ACC112 (cell line): ENCODE results near the gene EFS.

Experiments used
- H2AFZ ChIP-seq: fragments of 200-600 bp; sonication (generic); one replicate; pipeline ENCODE4 v1.6.0; 2017; ENCODE audit warnings: antibody characterized with exemption, low read length; ENCODE audit not compliant: unreplicated experiment
- H3K27ac ChIP-seq: fragments of 200-600 bp; sonication (generic); 2 replicates; pipeline ENCODE4 v1.5.1; 2014; ENCODE audit warnings: low read depth, mild to moderate bottlenecking, antibody characterized with exemption, low read length, moderate library complexity
- H3K27me3 ChIP-seq: fragments of 200-600 bp; sonication (generic); 2 replicates; pipeline ENCODE4 v1.6.1; 2014; ENCODE audit warnings: mild to moderate bottlenecking, antibody characterized with exemption, low read length, moderate library complexity, mixed read lengths; ENCODE audit not compliant: insufficient read depth
- H3K36me3 ChIP-seq: fragments of 200-600 bp; sonication (generic); 2 replicates; pipeline ENCODE4 v1.6.1; 2016; ENCODE audit warnings: mild to moderate bottlenecking, antibody characterized with exemption, low read length, moderate library complexity, mixed read lengths; ENCODE audit not compliant: insufficient read depth
- H3K4me1 ChIP-seq: fragments of 200-600 bp; sonication (generic); one replicate; pipeline ENCODE4 v1.6.1; 2016; ENCODE audit warnings: low read length, mixed read lengths; ENCODE audit not compliant: insufficient read depth, unreplicated experiment, control insufficient read depth
- H3K4me3 ChIP-seq: fragments of 200-600 bp; sonication (generic); 2 replicates; pipeline ENCODE4 v1.5.1; 2014; ENCODE audit warnings: mild to moderate bottlenecking, low read depth, low read length
- H3K79me2 ChIP-seq: fragments of 200-600 bp; sonication (generic); one replicate; pipeline ENCODE4 v1.6.0; 2016; ENCODE audit warnings: low read length; ENCODE audit not compliant: control insufficient read depth, unreplicated experiment, insufficient read depth

Gene EFS

DNA sequence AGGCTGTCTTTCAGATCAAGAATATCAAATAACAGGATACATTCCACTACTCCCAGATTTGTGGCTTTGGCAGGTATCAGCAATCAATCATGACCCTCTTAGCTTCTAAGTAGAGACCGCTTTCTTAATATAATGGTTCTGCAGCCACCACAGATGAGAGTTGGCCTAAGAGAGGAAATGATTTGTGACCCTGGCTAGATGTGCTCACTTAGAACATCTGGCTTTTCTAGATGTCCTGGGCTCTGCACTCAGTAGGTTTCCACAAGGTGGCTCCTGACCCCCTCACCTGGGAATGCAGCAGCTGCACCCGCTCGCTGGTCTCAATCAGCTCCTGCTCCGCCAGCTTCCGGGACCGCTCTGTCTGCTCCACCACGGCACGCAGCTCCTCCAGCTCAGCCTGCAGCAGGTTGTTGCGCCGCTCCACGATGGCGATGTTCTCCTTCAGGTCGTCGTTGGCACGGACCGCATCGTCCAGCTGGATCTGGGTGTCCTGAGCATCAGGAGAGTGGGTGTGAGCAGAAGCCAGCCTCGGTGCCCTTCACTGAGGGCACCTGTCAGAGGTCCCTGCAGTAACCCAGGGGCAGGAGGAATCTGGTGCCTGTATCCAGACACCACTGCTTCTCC, 20.8 kb upstream of the EFS start:
- Histone ChIP-seq H3K79me2 (no peaks in the 10 kb centered on the region), H3K36me3 (no peaks in the 10 kb centered on the region), H3K27me3 (peaks cover 84% of the 10 kb centered on the region), H3K27ac (no peak overlapping the region), H3K4me3 (no peak overlapping the region), H3K4me1 (no peaks in the 10 kb centered on the region), H2AFZ (no peak overlapping the region)

DNA sequence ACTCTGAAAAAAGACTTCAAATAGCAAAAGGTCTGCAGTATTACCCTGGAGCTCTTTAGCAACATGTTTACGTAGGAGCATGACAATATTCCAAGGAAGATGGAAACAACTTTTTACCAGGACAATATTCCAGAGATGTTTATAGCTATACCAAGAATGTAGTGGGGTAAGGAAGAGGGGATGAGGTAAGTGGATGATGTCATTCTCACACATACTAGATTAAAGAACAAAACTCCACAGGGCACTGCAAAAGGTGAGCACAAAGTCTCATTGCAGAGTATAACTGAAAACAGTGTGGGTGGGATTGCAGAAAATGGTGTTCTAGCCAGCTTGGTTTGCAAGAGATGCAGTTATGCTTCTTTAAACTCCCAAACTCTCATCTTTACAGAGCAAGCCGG, 20.3 kb upstream of the EFS start:
- peaks cover 84% of the 10 kb centered on the region for H3K27me3 ChIP-seq
- H3K27ac ChIP-seq: no peak overlapping the region
- no peak overlapping the region for H2AFZ ChIP-seq
- no peaks in the 10 kb centered on the region for H3K4me1 ChIP-seq
- no peaks in the 10 kb centered on the region for H3K36me3 ChIP-seq
- H3K79me2 ChIP-seq: no peaks in the 10 kb centered on the region
- H3K4me3 ChIP-seq: no peak overlapping the region

DNA sequence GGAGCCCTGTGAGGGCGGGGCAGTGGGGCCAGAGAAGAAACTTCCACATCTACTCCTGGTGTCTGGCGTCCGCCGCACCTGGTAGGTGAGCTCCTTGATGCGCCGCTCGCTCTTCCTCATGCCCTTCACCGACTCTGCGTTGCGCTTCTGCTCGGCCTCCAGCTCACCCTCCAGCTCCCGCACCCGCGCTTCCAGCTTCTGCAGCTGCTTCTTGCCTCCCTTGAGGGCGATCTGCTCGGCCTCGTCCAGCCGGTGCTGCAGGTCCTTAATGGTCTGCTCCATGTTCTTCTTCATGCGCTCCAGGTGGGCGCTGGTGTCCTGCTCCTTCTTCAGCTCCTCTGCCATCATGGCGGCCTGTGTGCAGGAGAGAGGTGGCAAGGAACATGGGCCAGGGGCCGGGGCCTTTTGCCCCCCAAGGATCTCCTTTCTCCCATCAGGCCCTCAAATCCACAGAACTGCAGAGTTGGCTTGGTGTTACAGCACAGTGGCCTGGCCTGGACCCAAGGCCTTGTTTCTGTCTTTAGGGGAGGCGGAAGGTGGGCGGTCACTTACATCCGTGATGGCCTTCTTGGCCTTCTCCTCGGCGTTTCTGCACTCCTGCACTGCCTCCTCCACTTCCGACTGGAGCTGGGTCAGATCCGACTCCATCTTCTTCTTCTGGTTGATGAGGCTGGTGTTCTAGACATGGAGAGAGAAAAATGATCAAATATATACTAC, 19.6 kb upstream of the EFS start:
- Histone ChIP-seq H3K4me1 (no peaks in the 10 kb centered on the region), H3K27me3 (peaks cover 84% of the 10 kb centered on the region), H3K36me3 (no peaks in the 10 kb centered on the region)

DNA sequence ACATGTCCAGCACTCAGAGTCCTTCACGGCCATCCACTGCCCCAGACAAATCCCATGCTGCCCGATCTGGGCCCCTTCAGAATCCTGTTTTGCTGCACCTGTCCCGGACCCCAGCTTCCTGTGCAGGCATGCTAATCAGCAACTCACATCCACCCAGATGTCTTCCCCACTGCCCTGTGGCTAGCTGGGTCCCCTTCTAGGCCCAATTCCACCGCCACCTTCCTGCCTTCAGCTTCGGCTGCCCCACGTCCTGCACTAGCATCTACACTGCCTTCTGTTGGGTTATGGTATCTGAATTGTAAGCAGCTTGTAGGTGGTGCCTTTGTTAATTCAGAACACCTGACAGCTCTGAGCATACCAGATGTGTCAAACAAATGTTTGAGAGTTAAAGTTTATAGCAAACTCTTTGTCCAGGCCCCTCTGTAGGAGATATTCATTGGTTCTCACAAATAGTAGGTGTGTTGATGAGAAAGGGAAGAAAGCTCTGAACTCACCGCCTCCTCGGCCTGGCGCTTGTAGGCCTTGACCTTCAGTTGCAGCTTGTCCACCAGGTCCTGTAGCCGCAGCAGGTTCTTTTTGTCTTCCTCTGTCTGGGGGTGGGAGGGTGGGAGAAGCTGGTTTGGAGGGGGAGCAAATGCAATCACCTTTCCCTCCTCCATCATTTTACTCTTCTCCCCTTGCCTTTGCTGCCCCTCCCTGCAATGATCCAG, 17.9 kb upstream of the EFS start:
- Histone ChIP-seq H3K36me3 (no peaks in the 10 kb centered on the region), H3K4me1 (no peaks in the 10 kb centered on the region), H3K4me3 (no peak overlapping the region), H3K27ac (no peak overlapping the region), H3K27me3 (peaks cover 67% of the 10 kb centered on the region), H3K79me2 (no peaks in the 10 kb centered on the region), H2AFZ (no peak overlapping the region)

More for the DNA sequence above, 19.6 kb upstream of the EFS start:
- Histone ChIP-seq H2AFZ (no peak overlapping the region), H3K79me2 (no peaks in the 10 kb centered on the region), H3K4me3 (no peak overlapping the region), H3K27ac (no peak overlapping the region)

DNA sequence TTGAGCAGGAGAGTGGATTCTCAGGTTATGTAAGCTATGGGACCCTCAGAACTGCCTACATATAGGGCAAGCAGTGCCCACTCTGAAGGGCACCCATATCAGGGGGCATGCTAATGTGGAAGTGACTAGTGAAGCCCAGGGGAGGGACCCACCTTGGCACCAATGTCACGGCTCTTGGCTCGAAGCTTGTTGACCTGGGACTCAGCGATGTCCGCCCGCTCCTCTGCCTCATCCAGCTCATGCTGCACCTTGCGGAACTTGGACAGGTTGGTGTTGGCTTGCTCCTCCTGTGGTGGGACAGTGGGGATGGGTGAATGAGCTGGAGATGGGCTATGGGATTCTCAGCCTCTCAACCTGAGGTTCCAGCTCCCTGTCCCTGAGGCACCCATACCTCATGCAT, 17.3 kb upstream of the EFS start:
- Histone ChIP-seq H2AFZ (no peak overlapping the region), H3K4me3 (no peak overlapping the region), H3K36me3 (no peaks in the 10 kb centered on the region), H3K4me1 (no peaks in the 10 kb centered on the region), H3K27me3 (peaks cover 61% of the 10 kb centered on the region), H3K79me2 (no peaks in the 10 kb centered on the region), H3K27ac (no peak overlapping the region)

DNA sequence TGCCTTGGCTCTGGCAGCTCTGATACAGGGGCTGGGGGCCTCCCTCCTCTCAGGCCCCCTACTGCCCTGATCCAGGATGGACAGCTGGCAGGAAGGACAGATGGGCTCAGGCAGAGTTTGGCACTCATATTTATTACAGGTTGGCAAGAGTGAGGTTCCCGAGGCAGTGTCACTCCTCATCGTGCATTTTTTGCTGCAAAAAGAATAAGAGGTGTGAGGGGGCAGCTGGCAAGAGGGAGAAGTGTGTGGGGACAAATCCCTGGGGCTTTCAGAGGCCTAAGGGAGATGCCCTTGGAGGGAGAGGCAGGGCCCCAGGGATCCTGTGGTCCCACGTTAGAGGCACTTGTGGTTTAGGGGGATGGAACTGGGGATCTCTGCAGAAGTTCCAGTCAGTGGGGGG, 16.9 kb upstream of the EFS start:
- Histone ChIP-seq H3K4me1 (no peaks in the 10 kb centered on the region), H3K27ac (no peak overlapping the region), H3K27me3 (peaks cover 58% of the 10 kb centered on the region), H3K4me3 (no peak overlapping the region), H3K36me3 (no peaks in the 10 kb centered on the region), H2AFZ (no peak overlapping the region), H3K79me2 (no peaks in the 10 kb centered on the region)

DNA sequence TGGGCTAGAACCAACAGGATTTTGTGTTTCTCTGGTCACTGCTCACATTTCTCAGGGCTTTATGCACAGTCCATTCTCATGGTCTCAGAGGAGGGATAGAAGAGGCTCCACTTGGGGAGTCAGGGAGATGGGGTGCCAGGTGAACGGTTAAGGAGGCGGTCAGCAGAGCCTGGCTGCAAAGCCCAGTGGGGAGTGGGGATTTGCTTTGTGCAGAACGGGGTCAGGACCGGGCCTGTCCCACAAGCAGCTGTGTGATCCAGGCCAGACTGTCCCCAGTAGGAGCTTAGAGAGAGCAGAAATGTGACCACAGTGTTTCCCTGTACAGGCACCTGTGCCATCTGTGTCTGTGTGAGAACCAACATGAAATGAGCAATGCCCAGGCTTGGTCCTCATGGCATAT, 16.0 kb upstream of the EFS start:
- H3K4me3 ChIP-seq: no peak overlapping the region
- no peak overlapping the region for H2AFZ ChIP-seq
- H3K4me1 ChIP-seq: no peaks in the 10 kb centered on the region
- H3K27ac ChIP-seq: no peak overlapping the region
- H3K27me3 ChIP-seq: peaks cover 54% of the 10 kb centered on the region
- no peaks in the 10 kb centered on the region for H3K36me3 ChIP-seq
- H3K79me2 ChIP-seq: no peaks in the 10 kb centered on the region

DNA sequence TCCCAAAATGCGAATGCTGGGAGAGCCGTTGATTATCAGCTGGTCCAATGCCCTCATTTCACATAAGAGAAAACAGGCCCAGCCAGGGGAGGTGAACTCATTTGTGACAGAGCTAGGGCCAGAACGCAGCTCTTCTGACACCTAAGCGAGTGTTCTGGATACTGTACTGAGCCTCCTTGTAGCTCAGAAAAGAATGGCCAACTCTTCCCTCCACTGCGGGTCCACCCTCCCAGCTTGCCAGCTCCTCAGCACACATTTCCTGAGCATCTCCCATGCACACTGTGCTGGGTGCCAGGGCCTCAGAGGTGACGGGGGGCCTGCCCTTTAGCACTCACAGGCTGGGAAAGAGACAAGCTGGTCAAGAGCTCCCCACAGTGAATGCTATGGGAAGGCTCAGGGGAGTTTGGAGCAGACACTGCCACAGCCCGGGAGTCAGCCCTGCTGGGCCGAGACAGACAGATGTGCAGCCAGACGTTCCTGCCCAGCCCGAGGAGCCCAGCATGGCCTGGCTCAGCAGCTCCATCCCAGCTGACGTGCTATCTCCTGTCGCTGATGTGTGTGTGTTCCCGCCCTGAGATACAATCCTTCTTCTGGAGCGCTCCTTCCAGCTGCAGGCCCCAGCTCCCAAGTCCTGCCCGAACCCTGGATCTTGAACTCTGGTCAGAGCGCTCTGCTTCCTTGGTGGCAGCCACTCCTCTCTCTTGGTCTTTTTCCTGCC, 15.4 kb upstream of the EFS start:
- H3K27ac ChIP-seq: no peak overlapping the region
- H3K79me2 ChIP-seq: no peaks in the 10 kb centered on the region
- peaks cover 48% of the 10 kb centered on the region for H3K27me3 ChIP-seq
- H2AFZ ChIP-seq: no peak overlapping the region
- H3K36me3 ChIP-seq: no peaks in the 10 kb centered on the region
- H3K4me1 ChIP-seq: no peaks in the 10 kb centered on the region
- H3K4me3 ChIP-seq: no peak overlapping the region

DNA sequence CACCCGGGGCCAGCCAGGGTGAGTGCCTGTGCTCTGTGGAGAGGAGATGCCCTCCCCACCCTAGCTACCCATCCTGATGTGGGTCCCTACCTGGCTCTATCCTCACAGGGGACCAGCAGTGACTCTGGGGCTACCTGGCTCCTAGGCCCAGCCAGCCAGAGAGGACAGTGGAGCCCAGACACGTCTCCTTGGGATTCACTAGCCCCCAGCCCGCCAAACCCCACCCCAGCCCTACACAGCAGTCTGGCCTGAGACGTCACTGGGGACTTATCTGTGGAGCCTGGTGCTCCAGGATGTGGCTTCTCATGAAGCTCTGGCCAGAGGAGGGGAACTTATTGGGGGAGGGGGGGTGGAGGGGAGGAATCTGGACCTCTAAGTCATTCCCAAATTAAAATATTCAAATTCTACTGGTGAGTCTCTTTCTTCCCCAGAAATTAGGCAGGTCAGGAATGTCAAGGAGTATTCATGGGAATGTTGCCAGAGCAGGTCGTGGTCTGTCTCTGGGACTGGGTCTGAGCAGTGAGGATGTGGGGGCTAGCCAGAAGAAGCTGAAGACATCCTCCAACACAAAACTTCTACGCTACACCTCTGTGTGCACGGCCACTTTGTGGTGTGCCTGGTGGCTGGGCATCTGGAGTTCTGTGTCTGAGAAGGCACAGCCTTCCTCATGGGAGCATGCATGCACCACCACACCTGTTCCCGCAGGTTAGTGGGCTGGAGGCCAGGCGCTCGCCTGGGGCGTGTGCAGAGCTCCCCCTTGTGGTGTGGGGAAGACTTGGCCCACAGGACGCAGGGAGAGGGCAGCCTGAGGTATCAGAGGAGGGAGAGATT, 14.6 kb upstream of the EFS start:
- peaks cover 40% of the 10 kb centered on the region for H3K27me3 ChIP-seq
- no peaks in the 10 kb centered on the region for H3K4me1 ChIP-seq
- no peaks in the 10 kb centered on the region for H3K36me3 ChIP-seq
- H2AFZ ChIP-seq: no peak overlapping the region
- H3K4me3 ChIP-seq: no peak overlapping the region
- H3K79me2 ChIP-seq: no peaks in the 10 kb centered on the region
- no peak overlapping the region for H3K27ac ChIP-seq

DNA sequence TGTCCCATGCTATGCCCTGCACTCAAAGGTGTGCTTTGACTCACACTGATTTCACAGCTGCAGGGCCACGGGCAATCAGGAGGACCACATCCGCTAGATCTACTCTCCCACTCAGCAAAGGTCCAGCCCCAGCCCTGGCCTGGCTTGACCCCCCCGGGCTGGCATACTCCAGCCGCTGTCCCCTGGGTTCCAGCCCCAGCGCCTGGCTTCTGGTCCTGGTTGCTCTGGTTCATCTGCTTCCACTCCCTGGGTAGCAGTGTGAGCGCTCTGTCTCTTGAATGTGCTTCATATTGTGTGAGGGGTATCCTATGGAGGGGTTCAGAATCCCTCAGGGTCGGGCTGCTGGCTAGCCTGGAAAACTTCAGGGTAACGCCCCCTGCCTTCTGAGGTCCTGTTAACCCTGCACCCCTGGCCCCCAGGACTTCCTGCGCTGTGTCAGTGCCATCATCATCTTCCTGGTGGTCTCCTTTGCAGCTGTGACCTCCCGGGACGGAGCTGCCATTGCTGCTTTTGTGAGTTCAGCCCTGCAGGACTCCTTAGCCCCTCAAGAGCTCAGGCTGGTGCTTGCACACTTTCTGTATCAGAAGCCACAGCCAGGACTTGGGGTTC, 13.7 kb upstream of the EFS start:
- Histone ChIP-seq H3K4me3 (no peak overlapping the region), H3K79me2 (no peaks in the 10 kb centered on the region), H3K27me3 (peaks cover 32% of the 10 kb centered on the region), H3K27ac (no peak overlapping the region), H3K4me1 (no peaks in the 10 kb centered on the region), H3K36me3 (no peaks in the 10 kb centered on the region), H2AFZ (no peak overlapping the region)
